Esophagus (tissue), 2 donors: Measurements from ENCODE around the gene GPR156. TPM values are rescaled to one million over a fixed set of nuclear protein-coding genes. Genes with fewer than 3 reads are reported as not detected.
"Not testable (repeated sequence)": the region's sequence is repeated elsewhere in the genome, so short reads cannot be mapped to it uniquely, and the experiment has no call there.

ENCODE experiments used
- H3K27ac ChIP-seq, 2 donors: one replicate each; pipeline ENCODE4 v1.5.1; 2013; ENCODE audit warnings: low read depth in 2 of 2, mild to moderate bottlenecking in 2 of 2, inconsistent platforms in 1 of 2, low read length in 1 of 2, moderate library complexity in 1 of 2
- H3K27me3 ChIP-seq, 2 donors: one replicate each; pipeline ENCODE4 v1.6.1; 2013; ENCODE audit warnings: low read length in 2 of 2, control low read depth in 1 of 2, mild to moderate bottlenecking in 1 of 2; ENCODE audit not compliant: insufficient read depth in 2 of 2, control insufficient read depth in 1 of 2
- H3K36me3 ChIP-seq, 2 donors: one replicate each; pipeline ENCODE4 v1.6.1; 2013; ENCODE audit warnings: low read length in 1 of 2; ENCODE audit not compliant: control insufficient read depth in 2 of 2, insufficient read depth in 2 of 2
- H3K4me1 ChIP-seq, 2 donors: one replicate each; pipeline ENCODE4 v1.6.1; 2013; ENCODE audit warnings: low read length in 1 of 2; ENCODE audit not compliant: control insufficient read depth in 2 of 2, insufficient read depth in 2 of 2
- H3K4me3 ChIP-seq, 2 donors: one replicate each; pipeline ENCODE4 v1.5.1; 2013; ENCODE audit warnings: low read length in 2 of 2, mild to moderate bottlenecking in 2 of 2, low read depth in 1 of 2, moderate library complexity in 1 of 2
- H3K9me3 ChIP-seq, 2 donors: one replicate each; pipeline ENCODE4 v1.6.1; 2013; ENCODE audit warnings: mild to moderate bottlenecking in 2 of 2, low read depth in 1 of 2, low read length in 1 of 2, moderate library complexity in 1 of 2; ENCODE audit not compliant: control insufficient read depth in 2 of 2, insufficient read depth in 1 of 2
- WGBS, 2 donors: extraction: QIAGEN DNeasy Blood & Tissue Kit; methylation state at CpG; one replicate each; pipeline ENCODE4 v1.1.7; 2013; 5-methylcytosine and 5-hydroxymethylcytosine counted together
- polyA plus RNA-seq, 2 donors: library from polyadenylated mRNA; stranded (reverse); fragments of 200-250 nt; gene quantifications; one replicate each; pipeline ENCODE4 v1.2.3, GENCODE V29; 2013
- donor health status: healthy with polysubstance abuse.
- donor health status: Bipolar disorder and iron deficiency.

GPR156 gene
- polyA plus RNA-seq, 2 donors, result 0.07 to 0.10 TPM

DNA sequence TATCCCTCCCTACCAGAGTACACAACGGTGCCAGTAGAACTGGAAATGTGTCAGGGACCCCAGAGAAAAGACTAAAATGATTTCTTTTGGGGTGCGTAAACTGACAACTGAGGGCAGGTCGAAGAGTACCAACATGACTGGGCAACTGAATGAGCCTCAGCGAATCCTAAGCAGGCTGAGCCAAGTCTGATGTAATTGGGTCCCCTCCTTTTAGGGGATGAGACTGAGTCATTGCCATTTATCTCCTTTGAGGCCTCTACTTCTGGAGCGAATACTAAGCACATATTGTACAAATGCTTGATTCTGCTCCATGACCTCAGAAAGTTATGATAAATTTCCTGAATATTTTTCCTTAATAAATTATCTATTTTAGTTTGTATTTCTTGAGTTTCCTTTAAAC is 17.3 kb upstream of the GPR156 start:
- H3K4me1 ChIP-seq, result no peaks in the 10 kb centered on the region
- H3K4me3 ChIP-seq, result no peak overlapping the region
- no peaks in the 10 kb centered on the region for H3K36me3 ChIP-seq
- WGBS, 2 donors, result 66 to 74% methylated on average over 5 of the region's 5 CpGs
- no peaks in the 10 kb centered on the region for H3K27me3 ChIP-seq
- no peak overlapping the region for H3K27ac ChIP-seq
- no peaks in the 10 kb centered on the region for H3K9me3 ChIP-seq

- Histone ChIP-seq H3K27me3 (no peaks in the 10 kb centered on the region), H3K9me3 (no peaks in the 10 kb centered on the region), H3K4me1 (no peaks in the 10 kb centered on the region), H3K27ac (no peak overlapping the region), H3K4me3 (no peak overlapping the region), H3K36me3 (no peaks in the 10 kb centered on the region)
- 73% methylated on average over 3 of the region's 3 CpGs for WGBS, 2 donors
Measured at GRCh38 chr3:120300971-120301370, 15.9 kb upstream of the GPR156 start.

GRCh38 chr3:120299403-120299802 is 14.4 kb upstream of the GPR156 start:
- H3K4me3 ChIP-seq, result no peak overlapping the region
- H3K9me3 ChIP-seq, result no peaks in the 10 kb centered on the region
- H3K4me1 ChIP-seq, result no peaks in the 10 kb centered on the region
- H3K27me3 ChIP-seq, result no peaks in the 10 kb centered on the region
- H3K27ac ChIP-seq, result no peak overlapping the region
- H3K36me3 ChIP-seq, result no peaks in the 10 kb centered on the region

DNA sequence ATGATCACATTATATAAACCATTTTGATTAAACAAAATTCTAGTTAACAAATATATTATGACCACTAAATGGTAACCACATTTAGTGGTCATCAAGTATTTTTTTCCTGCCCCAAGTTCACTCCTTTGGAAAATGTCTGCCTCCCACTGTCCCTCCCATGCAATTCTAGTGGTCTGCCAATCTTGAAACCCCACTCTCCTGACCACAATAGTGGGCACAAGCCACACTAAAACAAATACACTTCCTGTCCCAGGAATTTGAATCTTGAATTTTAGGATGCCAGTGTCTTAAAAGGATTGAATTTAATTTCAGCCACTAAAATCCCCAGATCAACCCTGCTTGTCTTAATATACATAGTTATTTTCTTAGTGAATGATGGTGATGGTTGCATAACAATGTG is 14.0 kb upstream of the GPR156 start:
- Histone ChIP-seq H3K36me3 (no peaks in the 10 kb centered on the region), H3K9me3 (no peaks in the 10 kb centered on the region), H3K4me3 (no peak overlapping the region), H3K4me1 (no peaks in the 10 kb centered on the region), H3K27ac (no peak overlapping the region), H3K27me3 (no peaks in the 10 kb centered on the region)

GRCh38 chr3:120291552-120291951 is 6.5 kb upstream of the GPR156 start:
- not testable (repeated sequence) for H3K4me3 ChIP-seq, H3K9me3 ChIP-seq, H3K27ac ChIP-seq, H3K4me1 ChIP-seq, H3K36me3 ChIP-seq, H3K27me3 ChIP-seq
- WGBS, 2 donors, result 59 to 64% methylated on average over 2 of the region's 2 CpGs

DNA sequence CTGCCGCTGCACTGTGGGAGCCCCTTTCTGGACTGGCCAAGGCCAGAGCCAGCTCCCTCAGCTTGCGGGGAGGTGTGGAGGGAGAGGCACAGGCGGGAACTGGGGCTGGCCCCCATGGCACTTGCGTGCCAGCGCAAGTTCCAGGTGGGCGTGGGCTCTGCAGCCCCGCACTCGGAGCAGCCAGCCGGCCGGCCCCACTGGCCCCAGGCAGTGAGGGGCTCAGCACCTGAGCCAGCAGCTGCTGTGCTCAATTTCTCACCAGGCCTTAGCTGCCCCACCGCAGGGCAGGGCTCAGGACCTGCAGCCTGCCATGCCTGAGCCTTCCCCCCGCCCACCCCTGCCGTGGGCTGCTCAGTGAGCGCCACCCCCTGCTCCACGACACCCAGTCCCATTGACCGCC is 4.6 kb upstream of the GPR156 start:
- no peaks in the 10 kb centered on the region for H3K9me3 ChIP-seq
- 89 to 97% methylated on average over 16 of the region's 16 CpGs for WGBS, 2 donors
- no peak overlapping the region for H3K4me3 ChIP-seq
- no peaks in the 10 kb centered on the region for H3K36me3 ChIP-seq
- no peaks in the 10 kb centered on the region for H3K27me3 ChIP-seq
- H3K4me1 ChIP-seq, result no peaks in the 10 kb centered on the region
- no peak overlapping the region for H3K27ac ChIP-seq

- no peak overlapping the region for H3K4me3 ChIP-seq
- 54 to 73% methylated on average over 2 of the region's 2 CpGs for WGBS, 2 donors
Measured at GRCh38 chr3:120286465-120286864, 1.4 kb upstream of the GPR156 start.

GRCh38 chr3:120285508-120285841 is 453 bp upstream of the GPR156 start:
- 30 to 32% methylated on average over 15 of the region's 15 CpGs for WGBS, 2 donors
- H3K4me1 ChIP-seq, result no peaks in the 10 kb centered on the region
- H3K27me3 ChIP-seq, result no peaks in the 10 kb centered on the region
- H3K27ac ChIP-seq, result no peak overlapping the region
- H3K9me3 ChIP-seq, result no peaks in the 10 kb centered on the region
- H3K36me3 ChIP-seq, result no peaks in the 10 kb centered on the region
- H3K4me3 ChIP-seq, result peak overlapping the region; percentile 43 to 54

More at GRCh38 chr3:120286465-120286864, 1.4 kb upstream of the GPR156 start:
- Histone ChIP-seq H3K4me1 (no peaks in the 10 kb centered on the region), H3K27ac (no peak overlapping the region), H3K27me3 (no peaks in the 10 kb centered on the region), H3K9me3 (no peaks in the 10 kb centered on the region), H3K36me3 (no peaks in the 10 kb centered on the region)

DNA sequence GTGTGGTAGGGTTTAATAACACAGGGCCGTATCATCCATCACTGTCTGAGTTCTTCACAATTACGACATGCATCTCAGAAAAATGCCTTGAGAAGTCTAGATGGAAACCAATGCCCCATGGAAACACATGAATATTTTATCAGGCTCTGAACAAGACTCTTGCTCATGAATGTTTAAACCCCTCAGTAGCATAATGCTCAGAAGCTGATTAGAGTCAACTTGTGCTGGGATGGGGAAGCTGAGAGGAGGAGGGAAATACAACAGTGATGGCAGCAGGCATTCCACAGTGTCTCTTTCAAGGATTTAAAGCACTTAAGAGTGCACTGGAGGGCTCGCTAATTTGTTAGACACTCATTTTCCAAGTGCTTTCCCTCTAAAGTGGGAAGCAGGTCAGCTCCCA is 3.8 kb downstream of the GPR156 start:
- Histone ChIP-seq H3K4me3 (no peak overlapping the region), H3K27me3 (no peaks in the 10 kb centered on the region), H3K4me1 (no peaks in the 10 kb centered on the region), H3K9me3 (no peaks in the 10 kb centered on the region), H3K27ac (no peak overlapping the region), H3K36me3 (no peaks in the 10 kb centered on the region)
- 88 to 92% methylated on average over 3 of the region's 3 CpGs for WGBS, 2 donors

GRCh38 chr3:120280566-120280965 is 4.5 kb downstream of the GPR156 start:
- 76 to 90% methylated on average over 3 of the region's 3 CpGs for WGBS, 2 donors
- Histone ChIP-seq H3K27ac (no peak overlapping the region), H3K9me3 (no peaks in the 10 kb centered on the region), H3K36me3 (no peaks in the 10 kb centered on the region), H3K27me3 (no peaks in the 10 kb centered on the region), H3K4me3 (no peak overlapping the region), H3K4me1 (no peaks in the 10 kb centered on the region)
